Measurements from ENCODE around the gene SPOP. TPM values are rescaled to one million over a fixed set of nuclear protein-coding genes. Genes with fewer than 3 reads are reported as not detected.

Gene SPOP
- total RNA-seq, 1 experiment from 2014 or later, result 58.0 TPM

- in situ Hi-C loops (cut with HindIII; ENCODE audit: low pct_unique_long_range_greater_than_20kb, low sequenced_read_pairs) (no loop called here), intact Hi-C loops (cut with micrococcal nuclease; ENCODE audit: unreplicated experiment) (no loop called here)
- CTCF ChIA-PET, result no interaction called here
- TF ChIP-seq POLR2AphosphoS5 (IDR thresholded peaks at IDR 0.05; ENCODE audit: low read depth, low read length), result no peak
- no peak for TF ChIP-seq REST (IDR thresholded peaks at IDR 0.05; ENCODE audit: insufficient read depth in 1 of 2, low read depth in 2 of 2, low read length in 1 of 2)
- no peaks in the 10 kb centered on the region for H3K36me3 ChIP-seq (ENCODE audit: control insufficient read depth, insufficient read depth, low read length)
- H3K4me3 ChIP-seq (ENCODE audit: low read depth in 2 of 2, low read length in 2 of 2), result no peak overlapping the region
- no TSS peak for BruUV-seq (replicated peaks)
- POLR2A ChIA-PET, result no interaction called here
- ATAC-seq (0 out of 2 replicates have a peak, but pooled peaks have one; percentile 14), DNase-seq (ENCODE audit: low read depth, low spot score) (no peak)
- no peak overlapping the region for H3K27ac ChIP-seq (ENCODE audit: low read length)
- no peaks in the 10 kb centered on the region for H3K9me3 ChIP-seq (ENCODE audit: control insufficient read depth, insufficient read depth, low read depth, low read length)
- H3K27me3 ChIP-seq (ENCODE audit: control insufficient read depth, insufficient read depth, low read length), result no peaks in the 10 kb centered on the region
- H3K4me1 ChIP-seq (ENCODE audit: control insufficient read depth, insufficient read depth, low read length), result no peaks in the 10 kb centered on the region; the same call in 1 of the 2 replicates
Measured at GRCh38 chr17:49588312-49588711, 89.6 kb downstream of the SPOP start.

- Histone ChIP-seq H3K9me3 (ENCODE audit: control insufficient read depth, insufficient read depth, low read depth, low read length) (no peaks in the 10 kb centered on the region), H3K27ac (ENCODE audit: low read length) (no peak overlapping the region), H3K36me3 (ENCODE audit: control insufficient read depth, insufficient read depth, low read length) (no peaks in the 10 kb centered on the region), H3K4me3 (ENCODE audit: low read depth in 2 of 2, low read length in 2 of 2) (no peak overlapping the region), H3K4me1 (ENCODE audit: control insufficient read depth, insufficient read depth, low read length) (no peaks in the 10 kb centered on the region; the same call in 1 of the 2 replicates), H3K27me3 (ENCODE audit: control insufficient read depth, insufficient read depth, low read length) (no peaks in the 10 kb centered on the region)
- BruUV-seq (replicated peaks), result no TSS peak
- intact Hi-C loops (cut with micrococcal nuclease; ENCODE audit: unreplicated experiment), result no loop called here
- ChIA-PET CTCF (no interaction called here), POLR2A (no interaction called here)
- ATAC-seq (no peak), DNase-seq (ENCODE audit: low read depth, low spot score) (no peak)
- in situ Hi-C loops (cut with HindIII; ENCODE audit: low pct_unique_long_range_greater_than_20kb, low sequenced_read_pairs), result no loop called here
- TF ChIP-seq TCF7L2 (IDR thresholded peaks at IDR 0.05; ENCODE audit: low read depth, low read length), result no peak
Measured at GRCh38 chr17:49587366-49588073, 90.4 kb downstream of the SPOP start.

GRCh38 chr17:49585422-49586027 lies 92.4 kb downstream of the SPOP start:
- Histone ChIP-seq H3K27me3 (ENCODE audit: control insufficient read depth, insufficient read depth, low read length) (no peaks in the 10 kb centered on the region), H3K4me3 (ENCODE audit: low read depth in 2 of 2, low read length in 2 of 2) (no peak overlapping the region), H3K4me1 (ENCODE audit: control insufficient read depth, insufficient read depth, low read length) (no peaks in the 10 kb centered on the region; the same call in 1 of the 2 replicates), H3K36me3 (ENCODE audit: control insufficient read depth, insufficient read depth, low read length) (no peaks in the 10 kb centered on the region), H3K27ac (ENCODE audit: low read length) (no peak overlapping the region), H3K9me3 (ENCODE audit: control insufficient read depth, insufficient read depth, low read depth, low read length) (no peaks in the 10 kb centered on the region)
- CTCF ChIA-PET, result interaction anchor here (0.7 kb wide), 1 partner anchor 27 kb away, joined by 4 read pairs; no protein-coding TSS in a partner anchor
- ATAC-seq (peak; percentile 67), DNase-seq (ENCODE audit: low read depth, low spot score) (no peak)
- POLR2A ChIA-PET, result no interaction called here
- intact Hi-C loops (cut with micrococcal nuclease; ENCODE audit: unreplicated experiment), result no loop called here
- BruUV-seq (replicated peaks), result no TSS peak
- TF ChIP-seq CTCF (IDR thresholded peaks at IDR 0.05) (no peak), POLR2AphosphoS5 (IDR thresholded peaks at IDR 0.05; ENCODE audit: low read depth, low read length) (no peak), TCF7L2 (IDR thresholded peaks at IDR 0.05; ENCODE audit: low read depth, low read length) (no peak), SIN3A (IDR thresholded peaks at IDR 0.05; ENCODE audit: borderline replicate concordance, insufficient read depth, low read depth, low read length) (no peak), REST (IDR thresholded peaks at IDR 0.05; ENCODE audit: insufficient read depth in 1 of 2, low read depth in 2 of 2, low read length in 1 of 2) (no peak)
- in situ Hi-C loops (cut with HindIII; ENCODE audit: low pct_unique_long_range_greater_than_20kb, low sequenced_read_pairs), result no loop called here
